GM21723 (cell line): ENCODE data around the gene DRAM2.

Experiments
- ATAC-seq: cut with Tn5 transposase; IDR thresholded peaks from one replicate; pipeline ENCODE4 v1.9.1; 2021; ENCODE audit warnings: mild to moderate bottlenecking, moderate library complexity; ENCODE audit not compliant: unreplicated experiment

The DRAM2 gene

GRCh38 chr1:111139956-111140679, at the start of gene DRAM2, which contains the start of gene CEPT1:
TSS of gene DRAM2 (minus strand) at chr1:111140093. CDS start at chr1:111131554, 8,539 bp downstream.
TSS of gene CEPT1 (plus strand) at chr1:111140223. CDS start at chr1:111147715, 7,492 bp downstream.
- ATAC-seq = peak; percentile 69

GRCh38 chr1:111184663-111185062, 44.8 kb upstream of the DRAM2 start:
- ATAC-seq = no peak

- no peak for ATAC-seq
Measured at GRCh38 chr1:111183308-111184069, 43.6 kb upstream of the DRAM2 start.

DNA sequence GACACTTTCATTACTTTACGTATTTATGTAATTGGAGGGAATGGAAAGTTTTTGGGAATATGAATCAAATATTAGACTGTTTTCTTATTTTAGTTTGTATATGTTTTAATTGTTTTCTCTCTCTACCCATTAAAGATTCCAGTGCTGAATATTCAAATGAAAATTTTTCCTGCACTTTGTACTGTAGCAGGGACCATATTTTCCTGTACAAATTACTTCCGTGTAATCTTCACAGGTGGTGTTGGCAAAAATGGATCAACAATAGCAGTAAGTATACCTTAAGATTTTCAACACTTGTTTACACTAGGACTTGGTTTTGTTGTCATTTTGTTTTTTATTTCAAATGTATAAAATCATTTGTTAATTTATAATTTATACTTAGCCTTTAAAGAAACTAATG, 42.2 kb upstream of the DRAM2 start:
- no peak for ATAC-seq

DNA sequence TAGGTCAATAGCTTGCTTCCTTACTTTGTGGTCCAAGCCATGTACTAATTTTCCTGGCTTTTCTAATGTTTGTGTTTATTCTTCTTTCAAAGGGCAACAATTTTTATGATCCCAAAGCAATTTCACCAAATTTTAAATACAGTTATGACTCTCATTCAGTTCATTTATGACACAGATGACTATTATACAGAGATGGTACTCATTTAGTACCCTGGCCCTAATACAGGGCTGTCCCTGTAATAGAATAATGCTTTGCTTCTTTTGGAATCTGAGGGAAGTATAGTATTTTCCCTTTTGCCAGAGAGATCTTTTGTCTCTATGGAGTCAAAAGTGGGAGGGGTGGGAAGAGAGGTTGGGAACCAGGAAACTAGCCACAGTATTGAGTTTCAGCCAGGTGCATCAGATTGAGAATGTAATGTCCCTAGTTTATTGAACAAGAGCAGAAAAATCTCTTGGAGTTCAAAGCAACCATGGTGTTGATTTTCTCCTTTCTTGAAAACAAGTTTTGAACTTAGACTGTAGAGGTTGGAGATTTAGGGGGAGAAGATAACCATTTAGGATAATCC, 40.2 kb upstream of the DRAM2 start:
- no peak for ATAC-seq

- no peak for ATAC-seq
Measured at GRCh38 chr1:111176678-111177077, 36.8 kb upstream of the DRAM2 start.

GRCh38 chr1:111175349-111175748, 35.5 kb upstream of the DRAM2 start:
- ATAC-seq = no peak

GRCh38 chr1:111174070-111174469, 34.2 kb upstream of the DRAM2 start:
- ATAC-seq = peak; percentile 65

GRCh38 chr1:111172463-111172862, 32.6 kb upstream of the DRAM2 start:
- ATAC-seq = no peak

DNA sequence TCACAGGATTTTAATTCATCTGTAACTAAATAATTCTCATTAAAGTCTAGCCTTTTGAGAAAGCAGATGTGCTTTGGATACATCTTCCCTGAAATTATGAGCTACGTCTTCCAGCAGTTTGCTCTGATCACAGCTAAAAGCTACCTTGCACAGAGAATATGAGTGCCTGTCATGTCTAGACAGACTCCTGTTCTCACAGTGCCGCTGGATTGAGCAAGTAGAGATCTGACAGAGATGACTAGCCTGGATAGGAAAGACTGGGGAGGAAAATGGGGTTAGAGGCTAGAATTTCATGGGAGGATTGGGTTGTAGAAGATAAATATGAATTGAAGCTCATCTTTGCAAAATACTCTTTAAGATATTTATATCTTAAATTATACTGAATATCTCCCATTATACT, 24.3 kb upstream of the DRAM2 start:
- ATAC-seq = no peak

GRCh38 chr1:111163363-111163762, 23.5 kb upstream of the DRAM2 start:
- ATAC-seq = no peak

GRCh38 chr1:111162488-111162880, 22.6 kb upstream of the DRAM2 start:
- ATAC-seq = no peak

DNA sequence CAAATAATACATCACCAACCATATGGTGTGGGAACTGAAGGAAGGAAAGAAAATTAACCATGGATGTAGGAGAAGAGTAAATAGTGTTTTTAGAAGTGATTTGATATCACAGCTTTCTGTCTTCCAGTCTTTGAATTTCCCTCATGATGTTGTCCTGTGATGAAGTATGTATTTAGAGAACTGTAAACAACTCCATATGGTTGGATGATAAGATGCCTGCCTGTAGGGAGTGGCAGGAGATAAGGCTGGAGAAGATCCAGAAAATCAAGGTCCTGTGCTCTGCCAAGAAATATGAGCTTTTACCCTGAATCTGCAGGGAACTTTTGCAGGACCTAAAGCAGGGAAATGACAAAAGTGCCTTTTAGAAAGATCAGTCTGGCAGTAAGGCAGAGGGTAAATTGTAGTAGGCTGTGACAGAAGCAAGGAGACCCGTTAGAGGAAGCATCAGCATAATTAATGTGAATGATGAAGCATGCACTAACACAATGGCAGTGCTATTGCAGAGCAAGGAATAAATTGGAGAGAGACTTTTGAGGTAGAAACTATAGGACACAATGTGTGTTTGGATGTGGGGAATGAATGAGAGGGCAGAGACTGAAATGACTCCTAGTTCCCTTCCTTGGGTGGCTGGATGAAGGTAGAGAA, 22.1 kb upstream of the DRAM2 start:
- ATAC-seq = no peak

DNA sequence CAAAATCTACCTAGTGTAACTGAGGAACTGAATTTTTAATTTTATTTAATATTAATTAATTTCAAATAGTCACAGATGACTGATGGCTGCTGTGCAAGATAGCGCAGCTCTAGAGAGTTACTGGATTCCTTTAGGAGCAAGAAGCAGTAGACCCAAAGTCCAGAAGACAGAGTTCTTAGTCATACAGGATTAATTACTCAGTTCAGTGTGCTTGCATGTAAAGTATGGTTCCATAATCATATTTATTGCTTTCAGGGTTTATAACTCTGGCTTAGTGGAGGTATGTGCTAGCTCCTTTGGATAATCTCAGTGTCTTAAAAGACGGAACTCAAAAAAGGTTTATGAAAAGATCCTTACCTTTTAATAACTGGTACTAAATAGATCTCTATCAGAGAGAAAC, 17.5 kb upstream of the DRAM2 start:
- ATAC-seq = no peak

GRCh38 chr1:111154021-111154999, 14.4 kb upstream of the DRAM2 start:
- no peak for ATAC-seq

- no peak for ATAC-seq
Measured at GRCh38 chr1:111151838-111152237, 11.9 kb upstream of the DRAM2 start.

DNA sequence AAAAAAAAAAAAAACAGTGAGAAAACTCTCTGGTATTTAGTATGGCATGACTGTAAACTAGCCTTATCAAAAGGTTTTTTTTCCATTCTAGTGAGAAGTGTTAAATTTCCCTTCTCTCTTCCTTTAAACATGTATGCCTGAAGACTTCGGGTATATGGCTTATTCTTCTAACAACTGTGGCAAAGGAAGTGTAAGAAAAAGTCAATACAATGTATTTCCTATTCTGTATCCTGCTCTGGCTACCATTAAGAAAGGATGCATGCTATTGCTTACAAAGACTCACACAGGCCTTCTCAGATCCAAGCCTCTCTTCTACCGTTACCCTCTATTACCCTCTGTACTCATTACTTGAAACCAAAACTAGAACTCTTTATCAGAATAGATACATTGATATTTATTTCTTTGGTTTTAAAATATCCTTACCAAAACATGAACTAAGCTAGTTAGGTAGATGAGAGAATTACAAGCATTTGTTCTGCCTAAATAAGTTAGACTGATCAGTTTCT, 8.5 kb upstream of the DRAM2 start:
- peak; percentile 59 for ATAC-seq

DNA sequence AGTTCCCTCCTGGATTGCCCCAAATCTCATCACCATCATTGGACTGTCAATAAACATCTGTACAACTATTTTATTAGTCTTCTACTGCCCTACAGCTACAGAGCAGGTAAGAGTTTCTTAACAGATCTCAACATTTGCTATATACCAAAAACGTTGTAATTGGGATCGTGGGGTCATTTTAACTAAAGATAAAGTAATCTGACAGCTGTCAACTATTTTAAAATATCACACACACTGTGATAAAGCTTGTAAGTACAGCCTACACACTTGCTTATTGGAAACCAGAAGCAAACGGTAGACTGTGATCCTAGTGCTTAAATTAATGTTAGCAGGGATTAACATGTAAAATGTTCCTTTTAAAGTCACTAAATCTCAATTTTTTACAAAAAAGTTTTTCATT, 8.1 kb upstream of the DRAM2 start:
- ATAC-seq = no peak

- no peak for ATAC-seq
Measured at GRCh38 chr1:111145963-111146768, 6.3 kb upstream of the DRAM2 start.
